A673 (cell line): Measurements from ENCODE around the gene COL4A2. TPM values are rescaled to one million over a fixed set of nuclear protein-coding genes. Genes with fewer than 3 reads are reported as not detected.

Experiments used
- BruUV-seq: library from RNA; stranded (reverse); fragments of 400-500 nt; replicated peaks from 2 replicates; lab custom pipeline; 2021; lab: Mats Ljungman, UMichigan
- CTCF ChIA-PET: fragments of 300-600 bp; sonication (Branson Sonifier 250); formaldehyde crosslinking; loops from one replicate; lab custom pipeline; 2022; ENCODE audit warnings: antibody characterized with exemption; lab: Charles Lee
- POLR2A ChIA-PET: fragments of 300-600 bp; sonication (Branson Sonifier 250); formaldehyde crosslinking; loops from one replicate; lab custom pipeline; 2022; ENCODE audit warnings: antibody characterized with exemption; ENCODE audit not compliant: low non-redundant PET; lab: Charles Lee
- DNase-seq: peaks from one replicate; pipeline ENCODE4 v3.0.0-alpha.2; 2015; ENCODE audit warnings: low spot score
- H3K27ac ChIP-seq: fragments of 200-600 bp; sonication (generic); 2 replicates; pipeline ENCODE4 v1.5.1; 2016; ENCODE audit warnings: mixed run types, low read depth, mild to moderate bottlenecking, mixed read lengths, antibody characterized with exemption, low read length; ENCODE audit not compliant: poor library complexity, severe bottlenecking
- H3K27me3 ChIP-seq: fragments of 200-600 bp; sonication (generic); replicated peaks from 2 replicates; pipeline ENCODE4 v1.6.1; 2017; ENCODE audit warnings: mixed run types, low read depth, mild to moderate bottlenecking, mixed read lengths, antibody characterized with exemption, low read length; ENCODE audit not compliant: insufficient read depth, poor library complexity
- H3K36me3 ChIP-seq: fragments of 200-600 bp; sonication (generic); 2 replicates; pipeline ENCODE4 v1.6.1; 2016; ENCODE audit warnings: mixed run types, mild to moderate bottlenecking, mixed read lengths, antibody characterized with exemption, low read length; ENCODE audit not compliant: insufficient read depth, poor library complexity, severe bottlenecking
- H3K4me1 ChIP-seq: fragments of 200-600 bp; sonication (generic); 2 replicates; pipeline ENCODE4 v1.6.1; 2017; ENCODE audit warnings: mixed run types, mild to moderate bottlenecking, mixed read lengths, antibody characterized with exemption, low read length; ENCODE audit not compliant: insufficient read depth, poor library complexity, severe bottlenecking
- H3K4me3 ChIP-seq: fragments of 200-600 bp; sonication (generic); 2 replicates; pipeline ENCODE4 v1.5.1; 2016; ENCODE audit warnings: low read depth, mixed run types, mild to moderate bottlenecking, mixed read lengths, low read length; ENCODE audit not compliant: poor library complexity, severe bottlenecking
- H3K9me3 ChIP-seq: fragments of 200-600 bp; sonication (generic); 2 replicates; pipeline ENCODE4 v1.6.1; 2016; ENCODE audit warnings: mixed run types, low read depth, mild to moderate bottlenecking, mixed read lengths, antibody characterized with exemption, low read length; ENCODE audit not compliant: poor library complexity, severe bottlenecking
- EZH2 ChIP-seq: fragments of 200-600 bp; sonication (generic); IDR thresholded peaks from 2 replicates; pipeline ENCODE4 v1.6.1; 2017; ENCODE audit warnings: borderline replicate concordance, low read depth, mild to moderate bottlenecking, mixed read lengths, antibody characterized with exemption, low read length; ENCODE audit not compliant: poor library complexity, severe bottlenecking
- intact Hi-C: fragments of 100-400 bp; cut with micrococcal nuclease; formaldehyde crosslinking; loops from one replicate; pipeline ENCODE4 v1.10.0; 2022; ENCODE audit not compliant: unreplicated experiment
- total RNA-seq: library from RNA; stranded (reverse); gene quantifications from 2 replicates; pipeline ENCODE4 v1.2.3, GENCODE V29; 2021
- TF ChIP-seq, protein P1 (sequence below): fragments of 300-800, 200-600 bp; sonication (generic); conservative IDR thresholded peaks from 2 replicates; pipeline ENCODE4 v1.5.1; 2017; ENCODE audit warnings: low read depth, mild to moderate bottlenecking, antibody characterized with exemption, low read length, moderate library complexity, mixed read lengths

COL4A2 gene
- total RNA-seq, 1 experiment from 2014 or later = 184 TPM

DNA sequence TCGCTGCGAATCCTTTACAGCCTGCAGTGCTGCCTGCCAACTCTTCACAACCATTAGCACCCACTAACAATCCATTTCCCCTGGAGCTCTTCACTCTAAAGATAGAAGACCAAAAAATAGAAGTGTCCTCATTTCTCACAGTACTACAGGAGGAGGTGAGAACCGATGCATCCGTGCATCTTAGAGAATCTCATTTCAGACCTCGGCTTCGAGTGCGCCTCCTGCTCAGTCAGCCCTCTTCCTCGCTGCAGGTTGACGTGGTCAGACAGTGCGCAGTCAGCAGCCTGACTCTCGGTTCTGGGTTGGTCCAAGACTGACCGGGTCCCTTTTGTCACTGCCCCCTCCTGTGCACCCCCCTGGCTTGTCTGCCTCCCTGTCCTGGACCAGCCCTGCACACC is 169.1 kb downstream of the COL4A2 start:
- Histone ChIP-seq H3K4me3 (no peak overlapping the region), H3K27ac (no peak overlapping the region), H3K36me3 (peaks cover 26% of the 10 kb centered on the region), H3K9me3 (no peaks in the 10 kb centered on the region), H3K4me1 (no peaks in the 10 kb centered on the region), H3K27me3 (no peaks in the 10 kb centered on the region)
- CTCF ChIA-PET = no interaction called here
- intact Hi-C loops = no loop called here
- POLR2A ChIA-PET = no interaction called here
- no TSS peak for BruUV-seq
- no peak for DNase-seq
- TF ChIP-seq EZH2 = no peak
- TF ChIP-seq, protein P1, sequence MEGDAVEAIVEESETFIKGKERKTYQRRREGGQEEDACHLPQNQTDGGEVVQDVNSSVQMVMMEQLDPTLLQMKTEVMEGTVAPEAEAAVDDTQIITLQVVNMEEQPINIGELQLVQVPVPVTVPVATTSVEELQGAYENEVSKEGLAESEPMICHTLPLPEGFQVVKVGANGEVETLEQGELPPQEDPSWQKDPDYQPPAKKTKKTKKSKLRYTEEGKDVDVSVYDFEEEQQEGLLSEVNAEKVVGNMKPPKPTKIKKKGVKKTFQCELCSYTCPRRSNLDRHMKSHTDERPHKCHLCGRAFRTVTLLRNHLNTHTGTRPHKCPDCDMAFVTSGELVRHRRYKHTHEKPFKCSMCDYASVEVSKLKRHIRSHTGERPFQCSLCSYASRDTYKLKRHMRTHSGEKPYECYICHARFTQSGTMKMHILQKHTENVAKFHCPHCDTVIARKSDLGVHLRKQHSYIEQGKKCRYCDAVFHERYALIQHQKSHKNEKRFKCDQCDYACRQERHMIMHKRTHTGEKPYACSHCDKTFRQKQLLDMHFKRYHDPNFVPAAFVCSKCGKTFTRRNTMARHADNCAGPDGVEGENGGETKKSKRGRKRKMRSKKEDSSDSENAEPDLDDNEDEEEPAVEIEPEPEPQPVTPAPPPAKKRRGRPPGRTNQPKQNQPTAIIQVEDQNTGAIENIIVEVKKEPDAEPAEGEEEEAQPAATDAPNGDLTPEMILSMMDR = no peak

DNA sequence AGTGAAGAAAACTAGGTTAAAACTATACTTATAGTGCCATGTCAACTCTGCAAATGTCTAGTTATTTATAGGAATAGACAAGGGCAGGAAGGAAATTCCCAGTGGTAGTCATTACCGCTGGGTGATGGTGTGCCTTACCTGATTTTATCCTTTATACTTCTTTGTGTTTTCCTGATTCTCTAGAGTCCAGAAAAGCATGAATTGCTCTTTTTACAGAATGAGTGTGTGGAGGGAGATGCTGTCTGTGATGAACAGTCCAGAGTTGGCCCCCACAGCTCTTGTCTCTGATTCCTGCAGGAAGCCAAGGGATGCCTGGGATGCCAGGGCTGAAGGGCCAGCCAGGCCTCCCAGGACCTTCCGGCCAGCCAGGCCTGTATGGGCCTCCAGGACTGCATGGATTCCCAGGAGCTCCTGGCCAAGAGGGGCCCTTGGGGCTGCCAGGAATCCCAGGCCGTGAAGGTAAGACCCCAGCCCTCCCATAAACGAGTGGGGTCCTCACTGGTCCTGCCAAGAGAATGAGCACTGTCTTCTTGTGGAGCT is 170.7 kb downstream of the COL4A2 start:
- no peaks in the 10 kb centered on the region for H3K4me1 ChIP-seq
- H3K27ac ChIP-seq = no peak overlapping the region
- peaks cover 26% of the 10 kb centered on the region for H3K36me3 ChIP-seq
- ChIA-PET POLR2A (no interaction called here), CTCF (no interaction called here)
- no peak overlapping the region for H3K4me3 ChIP-seq
- TF ChIP-seq, protein P1 = no peak
- no peak for TF ChIP-seq EZH2
- no TSS peak for BruUV-seq
- no peak for DNase-seq
- no peaks in the 10 kb centered on the region for H3K9me3 ChIP-seq
- intact Hi-C loops = no loop called here
- no peaks in the 10 kb centered on the region for H3K27me3 ChIP-seq

DNA sequence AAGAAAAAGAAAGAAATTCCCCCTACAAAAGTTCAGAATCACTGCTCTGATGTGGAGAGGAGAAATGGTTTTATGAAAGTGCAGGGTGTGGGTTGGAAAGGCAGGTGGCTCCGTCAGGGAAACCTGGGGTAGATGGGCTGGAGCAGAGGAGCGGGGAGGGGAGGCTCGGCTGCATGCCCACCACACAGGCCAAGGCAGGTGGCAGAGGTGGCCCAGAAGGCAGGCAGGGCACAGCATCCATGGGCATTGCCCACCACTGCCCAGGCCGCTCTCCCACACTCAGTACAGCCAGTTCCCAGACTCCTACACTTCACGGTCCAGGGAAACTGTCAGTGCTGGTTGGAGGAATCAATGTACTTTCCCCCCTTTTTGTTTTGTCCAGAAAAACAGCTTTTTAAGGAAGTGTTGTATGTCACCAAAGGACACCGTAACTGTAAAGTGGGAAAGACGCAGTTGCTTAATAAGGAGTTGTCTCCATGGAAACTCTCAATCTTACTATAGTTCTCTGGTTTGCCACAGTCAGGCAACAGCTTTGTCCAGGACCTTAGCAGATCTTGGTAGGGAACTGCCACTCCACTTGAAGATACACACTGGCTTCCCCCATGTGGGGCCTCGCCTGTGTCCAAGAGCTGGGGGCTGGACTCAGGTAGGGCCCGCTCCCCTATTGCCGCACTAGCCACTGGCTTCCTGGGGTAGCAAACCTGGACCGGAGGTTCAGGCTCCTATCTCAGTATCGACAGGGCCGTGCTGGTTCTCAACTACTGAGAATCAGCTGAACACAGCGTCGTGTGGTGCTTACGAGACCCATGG is 171.5 kb downstream of the COL4A2 start:
- peaks cover 26% of the 10 kb centered on the region for H3K36me3 ChIP-seq
- ChIA-PET POLR2A (no interaction called here), CTCF (no interaction called here)
- no TSS peak for BruUV-seq
- H3K9me3 ChIP-seq = no peaks in the 10 kb centered on the region
- intact Hi-C loops = no loop called here
- no peaks in the 10 kb centered on the region for H3K4me1 ChIP-seq
- TF ChIP-seq, protein P1 = no peak
- TF ChIP-seq EZH2 = no peak
- no peaks in the 10 kb centered on the region for H3K27me3 ChIP-seq
- no peak overlapping the region for H3K27ac ChIP-seq
- no peak for DNase-seq
- no peak overlapping the region for H3K4me3 ChIP-seq
